Mesothelial cell of epicardium (in vitro differentiated cells): Measurements from ENCODE around the gene UCN3. TPM values are rescaled to one million over a fixed set of nuclear protein-coding genes. Genes with fewer than 3 reads are reported as not detected.

Source experiments
- DNase-seq, 2 experiments: peaks; one replicate each; pipeline ENCODE4 v3.0.0; 2021; ENCODE audit warnings: low spot score in 2 of 2; ENCODE audit not compliant: unreplicated experiment in 2 of 2
- H3K27ac Mint-ChIP-seq: 2 replicates; pipeline ENCODE4 v1.8.0; 2021; ENCODE audit warnings: mixed read lengths
- H3K27me3 Mint-ChIP-seq: 2 replicates; pipeline ENCODE4 v1.8.0; 2021; ENCODE audit warnings: low read depth, mixed read lengths
- H3K36me3 Mint-ChIP-seq: 2 replicates; pipeline ENCODE4 v1.8.0; 2021; ENCODE audit warnings: mixed read lengths
- H3K4me1 Mint-ChIP-seq: 2 replicates; pipeline ENCODE4 v1.8.0; 2021; ENCODE audit warnings: mixed read lengths
- H3K4me3 Mint-ChIP-seq: 2 replicates; pipeline ENCODE4 v1.8.0; 2021; ENCODE audit warnings: mild to moderate bottlenecking, moderate library complexity, mixed read lengths
- H3K9me3 Mint-ChIP-seq: 2 replicates; pipeline ENCODE4 v1.8.0; 2021; ENCODE audit warnings: mixed read lengths
- CTCF ChIP-seq: fragments of 200-600 bp; sonication (generic); IDR thresholded peaks from one replicate; pipeline ENCODE4 v1.5.0; 2021; ENCODE audit warnings: antibody characterized with exemption; ENCODE audit not compliant: unreplicated experiment
- total RNA-seq: library from RNA; stranded (reverse); gene quantifications from 3 replicates; pipeline ENCODE4 v1.2.1, GENCODE V29; 2021

The UCN3 gene
- total RNA-seq, 1 donor from 2014 or later: not detected

GRCh38 chr10:5356302-5356763, 8.4 kb upstream of the UCN3 start:
- H3K27ac Mint-ChIP-seq: no peak overlapping the region

GRCh38 chr10:5360318-5360915, 4.3 kb upstream of the UCN3 start:
- peaks cover 28% of the 10 kb centered on the region for H3K27me3 Mint-ChIP-seq
- no peak overlapping the region for H3K4me3 Mint-ChIP-seq
- no peaks in the 10 kb centered on the region for H3K4me1 Mint-ChIP-seq
- peaks cover 36% of the 10 kb centered on the region for H3K9me3 Mint-ChIP-seq
- DNase-seq: no peak
- no peak for TF ChIP-seq CTCF
- no peak overlapping the region for H3K27ac Mint-ChIP-seq
- H3K36me3 Mint-ChIP-seq: no peaks in the 10 kb centered on the region

More at GRCh38 chr10:5356302-5356763, 8.4 kb upstream of the UCN3 start:
- no peaks in the 10 kb centered on the region for H3K36me3 Mint-ChIP-seq
- no peak for DNase-seq
- TF ChIP-seq CTCF: no peak
- no peak overlapping the region for H3K4me3 Mint-ChIP-seq
- peaks cover 5% of the 10 kb centered on the region for H3K27me3 Mint-ChIP-seq
- peaks cover 29% of the 10 kb centered on the region for H3K9me3 Mint-ChIP-seq
- no peaks in the 10 kb centered on the region for H3K4me1 Mint-ChIP-seq

- peaks cover 32% of the 10 kb centered on the region for H3K9me3 Mint-ChIP-seq
- no peak for TF ChIP-seq CTCF
Observed at GRCh38 chr10:5361966-5362365, 2.8 kb upstream of the UCN3 start.

GRCh38 chr10:5362873-5363272, 1.9 kb upstream of the UCN3 start:
- Mint-ChIP-seq H3K4me1 (no peaks in the 10 kb centered on the region), H3K9me3 (peaks cover 22% of the 10 kb centered on the region), H3K27me3 (peaks cover 50% of the 10 kb centered on the region), H3K27ac (no peak overlapping the region), H3K36me3 (no peaks in the 10 kb centered on the region), H3K4me3 (no peak overlapping the region)
- TF ChIP-seq CTCF: no peak
- no peak for DNase-seq

More at GRCh38 chr10:5361966-5362365, 2.8 kb upstream of the UCN3 start:
- Mint-ChIP-seq H3K4me1 (no peaks in the 10 kb centered on the region), H3K4me3 (no peak overlapping the region), H3K27ac (no peak overlapping the region), H3K27me3 (peaks cover 42% of the 10 kb centered on the region), H3K36me3 (no peaks in the 10 kb centered on the region)
- DNase-seq: no peak

- H3K36me3 Mint-ChIP-seq: no peaks in the 10 kb centered on the region
- no peaks in the 10 kb centered on the region for H3K4me1 Mint-ChIP-seq
- peaks cover 15% of the 10 kb centered on the region for H3K9me3 Mint-ChIP-seq
- no peak overlapping the region for H3K4me3 Mint-ChIP-seq
- H3K27ac Mint-ChIP-seq: no peak overlapping the region
- DNase-seq: no peak
- peaks cover 54% of the 10 kb centered on the region for H3K27me3 Mint-ChIP-seq
- no peak for TF ChIP-seq CTCF
Observed at GRCh38 chr10:5364374-5364773, 392 bp upstream of the UCN3 start.
